HG03064 (cell line): ENCODE data around the gene SV2A.
"Not testable (repeated sequence)": the region's sequence is repeated elsewhere in the genome, so short reads cannot be mapped to it uniquely, and the experiment has no call there.

Experiments
- ATAC-seq: cut with Tn5 transposase; IDR thresholded peaks from one replicate; pipeline ENCODE4 v1.9.1; 2021; ENCODE audit warnings: low read depth; ENCODE audit not compliant: unreplicated experiment

SV2A gene, protein sequence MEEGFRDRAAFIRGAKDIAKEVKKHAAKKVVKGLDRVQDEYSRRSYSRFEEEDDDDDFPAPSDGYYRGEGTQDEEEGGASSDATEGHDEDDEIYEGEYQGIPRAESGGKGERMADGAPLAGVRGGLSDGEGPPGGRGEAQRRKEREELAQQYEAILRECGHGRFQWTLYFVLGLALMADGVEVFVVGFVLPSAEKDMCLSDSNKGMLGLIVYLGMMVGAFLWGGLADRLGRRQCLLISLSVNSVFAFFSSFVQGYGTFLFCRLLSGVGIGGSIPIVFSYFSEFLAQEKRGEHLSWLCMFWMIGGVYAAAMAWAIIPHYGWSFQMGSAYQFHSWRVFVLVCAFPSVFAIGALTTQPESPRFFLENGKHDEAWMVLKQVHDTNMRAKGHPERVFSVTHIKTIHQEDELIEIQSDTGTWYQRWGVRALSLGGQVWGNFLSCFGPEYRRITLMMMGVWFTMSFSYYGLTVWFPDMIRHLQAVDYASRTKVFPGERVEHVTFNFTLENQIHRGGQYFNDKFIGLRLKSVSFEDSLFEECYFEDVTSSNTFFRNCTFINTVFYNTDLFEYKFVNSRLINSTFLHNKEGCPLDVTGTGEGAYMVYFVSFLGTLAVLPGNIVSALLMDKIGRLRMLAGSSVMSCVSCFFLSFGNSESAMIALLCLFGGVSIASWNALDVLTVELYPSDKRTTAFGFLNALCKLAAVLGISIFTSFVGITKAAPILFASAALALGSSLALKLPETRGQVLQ

DNA sequence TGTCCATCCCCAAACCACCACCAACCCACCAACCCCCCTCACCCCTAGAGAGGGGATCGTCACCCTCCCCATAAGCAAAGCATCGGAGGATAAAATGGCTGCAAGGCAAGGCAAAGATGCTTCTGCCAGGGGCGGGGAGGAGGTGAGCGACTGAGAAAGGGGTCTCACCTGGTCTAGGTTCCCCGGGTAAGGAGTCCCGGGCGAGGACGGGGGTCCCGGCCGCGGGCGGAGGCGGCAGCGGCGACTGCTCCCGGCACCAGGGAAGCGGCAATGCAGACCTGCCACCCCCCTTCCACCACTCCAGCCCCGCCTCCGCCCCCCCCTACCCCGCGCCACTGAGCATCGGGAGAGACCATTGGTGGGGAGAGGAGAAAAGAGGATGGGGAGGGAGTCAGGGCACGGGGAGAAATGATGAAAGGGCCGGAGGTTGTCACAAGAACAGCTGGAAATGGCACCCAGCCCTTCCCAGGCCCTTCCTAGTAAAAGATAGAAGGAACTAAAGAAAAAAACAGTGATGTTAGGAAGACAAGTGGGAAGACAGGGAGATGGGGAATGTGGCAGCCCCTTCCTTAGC, at the start of gene SV2A:
Gene SV2A (minus strand): TSS at position 274 of the 574 bp plus-strand sequence. CDS start 4,004 bp downstream, outside the sequence.
- no peak for ATAC-seq

DNA sequence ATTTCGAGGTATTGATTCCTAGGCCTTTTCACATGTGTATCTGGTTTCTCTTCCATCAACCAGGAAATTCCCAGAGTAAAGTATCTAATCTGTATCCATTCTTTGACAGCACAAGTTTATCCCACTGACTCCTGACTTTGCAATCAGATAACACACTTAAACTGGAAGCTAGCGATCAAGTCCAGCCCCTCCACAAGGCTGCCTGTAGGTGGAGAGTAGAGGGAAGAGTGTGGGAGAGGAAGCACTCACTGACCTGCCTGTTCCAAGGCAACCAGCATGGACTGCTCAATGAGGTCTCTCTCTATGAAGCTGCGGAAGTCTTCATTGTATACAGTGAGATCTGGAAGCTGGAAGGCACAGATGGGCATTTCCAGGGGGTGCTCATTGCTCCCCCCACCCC, 49.4 kb upstream of the SV2A start:
- no peak for ATAC-seq

- ATAC-seq, result no peak
Observed at GRCh38 chr1:149966405-149966804, 48.8 kb upstream of the SV2A start.

- no peak for ATAC-seq
Observed at GRCh38 chr1:149965440-149965839, 47.8 kb upstream of the SV2A start.

- no peak for ATAC-seq
Observed at GRCh38 chr1:149963358-149963757, 45.7 kb upstream of the SV2A start.

GRCh38 chr1:149962736-149963135, 45.1 kb upstream of the SV2A start:
- ATAC-seq, result no peak

- ATAC-seq, result no peak
Observed at GRCh38 chr1:149962039-149962647, 44.5 kb upstream of the SV2A start.

DNA sequence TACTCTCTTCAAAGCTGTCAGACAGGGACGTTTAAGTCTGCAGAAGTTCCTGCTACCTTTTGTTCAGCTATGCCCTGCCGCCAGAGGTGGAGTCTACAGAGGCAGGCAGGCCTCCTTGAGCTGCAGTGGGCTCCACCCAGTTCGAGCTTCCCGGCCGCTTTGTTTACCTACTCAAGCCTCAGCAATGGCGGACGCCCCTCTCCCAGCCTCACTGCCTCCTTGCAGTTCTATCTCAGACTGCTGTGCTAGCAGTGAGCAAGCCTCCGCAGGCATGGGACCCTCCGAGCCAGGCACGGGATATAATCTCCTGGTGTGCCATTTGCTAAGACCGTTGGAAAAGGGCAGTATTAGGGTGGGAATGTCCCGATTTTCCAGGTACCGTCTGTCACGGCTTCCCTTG, 39.9 kb upstream of the SV2A start:
- ATAC-seq, result not testable (repeated sequence)

GRCh38 chr1:149949911-149950310, 32.3 kb upstream of the SV2A start:
- no peak for ATAC-seq

- ATAC-seq, result no peak
Observed at GRCh38 chr1:149945206-149945605, 27.6 kb upstream of the SV2A start.

GRCh38 chr1:149942885-149943284, 25.2 kb upstream of the SV2A start:
- ATAC-seq, result no peak

- ATAC-seq, result no peak
Observed at GRCh38 chr1:149942207-149942606, 24.6 kb upstream of the SV2A start.

GRCh38 chr1:149940427-149940826, 22.8 kb upstream of the SV2A start:
- no peak for ATAC-seq

- ATAC-seq, result not testable (repeated sequence)
Observed at GRCh38 chr1:149938668-149939003, 21.0 kb upstream of the SV2A start.

DNA sequence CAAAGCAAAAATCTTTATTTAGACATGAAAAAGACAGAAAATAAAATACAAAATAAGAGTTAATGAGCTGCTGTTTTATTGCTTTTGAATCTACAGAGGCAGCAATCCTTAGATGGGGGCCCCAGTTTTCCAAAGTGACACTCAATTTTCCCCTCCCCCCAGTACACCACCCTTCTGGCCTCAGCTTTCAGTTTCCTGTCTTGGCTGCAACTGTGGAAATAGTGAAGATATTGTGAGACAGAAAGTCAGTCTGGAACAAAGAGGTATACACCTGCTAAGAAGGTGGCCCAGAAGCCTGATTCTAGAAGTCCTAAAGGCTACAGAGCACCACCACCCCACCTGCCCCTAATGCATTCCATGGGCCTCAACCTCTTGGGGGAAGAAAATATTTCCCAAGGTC, 20.1 kb upstream of the SV2A start:
- ATAC-seq, result no peak

DNA sequence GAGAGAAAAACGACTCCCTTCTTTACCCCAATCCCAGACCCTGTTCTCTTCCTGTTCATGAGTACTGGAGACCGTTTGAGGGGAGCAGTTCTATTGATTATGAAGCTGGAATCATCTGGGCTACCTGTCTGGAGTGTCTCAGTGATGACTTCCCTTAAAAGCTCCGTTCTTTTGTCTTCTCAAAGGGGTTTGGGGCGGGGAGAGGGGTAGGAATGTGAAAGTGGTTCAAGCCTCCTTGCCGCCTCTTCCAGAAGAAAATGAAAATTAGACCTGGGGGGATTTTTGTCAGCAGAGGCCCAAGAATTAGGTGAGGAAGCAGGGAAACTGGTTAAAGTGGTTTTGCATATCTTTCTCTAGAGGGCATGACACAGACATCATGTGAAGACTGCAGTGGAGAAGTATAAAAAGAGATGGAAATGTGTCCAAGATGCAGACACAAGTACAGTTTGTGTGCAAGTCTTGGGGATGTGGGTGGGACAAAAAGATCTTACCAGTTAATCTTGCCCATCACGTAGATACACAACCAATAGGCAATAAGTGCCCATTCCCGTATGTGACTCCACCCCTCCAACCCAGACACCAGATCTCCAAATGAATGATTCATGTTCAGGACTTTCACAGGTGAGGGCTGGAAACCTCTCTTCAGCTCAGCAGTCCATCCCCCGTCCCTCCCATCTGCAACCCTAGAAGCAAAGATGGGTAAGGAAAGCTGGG, 19.5 kb upstream of the SV2A start:
- ATAC-seq, result no peak

- no peak for ATAC-seq
Observed at GRCh38 chr1:149936170-149936991, 18.7 kb upstream of the SV2A start, which contains the start of gene MTMR11. TSS of gene MTMR11 (minus strand) at chr1:149936879. CDS start at chr1:149936647, 232 bp downstream.

GRCh38 chr1:149934356-149934755, 16.7 kb upstream of the SV2A start:
- no peak for ATAC-seq

DNA sequence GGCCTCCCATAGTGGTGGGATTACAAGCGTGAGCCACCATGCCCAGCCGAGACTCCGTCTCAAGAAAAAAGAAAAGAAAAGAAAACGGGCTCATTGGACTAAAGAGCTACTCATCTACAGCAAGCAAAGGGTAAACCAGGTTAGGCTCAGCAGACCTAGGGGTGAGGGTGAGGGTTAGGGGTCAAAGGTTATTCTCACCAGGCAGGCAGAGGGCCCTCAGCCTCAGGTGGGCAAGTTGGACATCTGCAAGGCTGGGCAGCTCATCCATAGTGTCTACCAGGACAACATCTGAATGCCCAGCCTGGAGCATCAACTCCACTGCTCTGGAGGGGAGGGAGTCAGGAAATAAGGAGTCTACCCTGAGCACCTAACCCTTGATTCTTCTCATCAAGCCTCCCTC, 15.6 kb upstream of the SV2A start:
- no peak for ATAC-seq

- no peak for ATAC-seq
Observed at GRCh38 chr1:149932474-149932873, 14.8 kb upstream of the SV2A start.
